Ishikawa (cell line): ENCODE measurements around the gene CD19.

Experiments used
- CEBPB ChIP-seq: IDR thresholded peaks from 2 replicates; pipeline ENCODE4 v1.6.1; 2012
- EGR1 ChIP-seq: IDR thresholded peaks from 2 replicates; pipeline ENCODE4 v1.6.1; 2012
- EP300 ChIP-seq: IDR thresholded peaks from 2 replicates; pipeline ENCODE4 v1.6.1; 2012; ENCODE audit warnings: borderline replicate concordance
- FOXM1 ChIP-seq: IDR thresholded peaks from 2 replicates; pipeline ENCODE4 v1.6.1; 2012; ENCODE audit warnings: low read depth, borderline replicate concordance
- MAX ChIP-seq: IDR thresholded peaks from 2 replicates; pipeline ENCODE4 v1.6.1; 2012
- RAD21 ChIP-seq: IDR thresholded peaks from 2 replicates; pipeline ENCODE4 v1.6.1; 2012; ENCODE audit warnings: low read depth
- REST ChIP-seq: IDR thresholded peaks from 2 replicates; pipeline ENCODE4 v1.6.1; 2012; ENCODE audit warnings: low read depth, mild to moderate bottlenecking
- TAF1 ChIP-seq: IDR thresholded peaks from 2 replicates; pipeline ENCODE4 v1.6.1; 2012; ENCODE audit warnings: low read depth, mild to moderate bottlenecking
- TEAD4 ChIP-seq: IDR thresholded peaks from 2 replicates; pipeline ENCODE4 v1.6.1; 2012
- YY1 ChIP-seq: IDR thresholded peaks from 2 replicates; pipeline ENCODE4 v1.6.1; 2012; ENCODE audit warnings: low read depth
- ZBTB7A ChIP-seq: IDR thresholded peaks from 2 replicates; pipeline ENCODE4 v1.6.1; 2012; ENCODE audit warnings: low read depth

GRCh38 chr16:28918698-28919097 is 13.1 kb upstream of the CD19 start:
- TF ChIP-seq EP300 = no peak
- TF ChIP-seq RAD21 = no peak
- no peak for TF ChIP-seq REST
- no peak for TF ChIP-seq MAX
- TF ChIP-seq ZBTB7A = no peak
- no peak for TF ChIP-seq FOXM1
- no peak for TF ChIP-seq TAF1
- no peak for TF ChIP-seq EGR1
- no peak for TF ChIP-seq TEAD4
- no peak for TF ChIP-seq YY1
- no peak for TF ChIP-seq CEBPB
